Right lobe of liver (tissue), 6 donors: ENCODE results near the gene ARID5B. TPM values are rescaled to one million over a fixed set of nuclear protein-coding genes. Genes with fewer than 3 reads are reported as not detected.

Experiments used
- ATAC-seq, 4 donors: fragments of 200-7000 bp; cut with Tn5 transposase; one replicate each; pipeline ENCODE4 v1.9.1; 2020; ENCODE audit warnings: mild to moderate bottlenecking in 4 of 4, moderate library complexity in 4 of 4
- DNase-seq, 3 donors: peaks; one replicate each; pipeline ENCODE4 v3.0.0-alpha.2; 2020
- H3K27ac ChIP-seq, 3 donors: fragments of 200-600 bp; one replicate each; pipeline ENCODE4 v1.8.0; 2022
- H3K27me3 ChIP-seq, 2 donors: fragments of 200-600 bp; one replicate each; pipeline ENCODE4 v1.8.0; 2022
- H3K36me3 ChIP-seq, 4 donors: fragments of 200-600 bp; sonication (generic) in 1 of 4; one replicate each; pipeline versions ENCODE4 v1.5.1 to v1.8.0; 2017 to 2022; ENCODE audit warnings: control low read depth in 1 of 4
- H3K4me1 ChIP-seq, 4 donors: fragments of 200-600 bp; sonication (generic) in 1 of 4; one replicate each; pipeline versions ENCODE4 v1.5.1 to v1.8.0; 2017 to 2022; ENCODE audit warnings: control low read depth in 1 of 4
- H3K4me3 ChIP-seq, 3 donors: fragments of 200-600 bp; one replicate each; pipeline ENCODE4 v1.8.0; 2022
- H3K9me3 ChIP-seq, 4 donors: fragments of 200-600 bp; sonication (generic) in 1 of 4; one replicate each; pipeline versions ENCODE4 v1.5.1 to v1.8.0; 2017 to 2022; ENCODE audit warnings: control low read depth in 1 of 4
- CTCF ChIP-seq, 4 donors: fragments of 200-600 bp in 3 of 4; fragments of 450-650 bp in 1 of 4; IDR thresholded peaks; one replicate each; pipeline versions ENCODE4 v1.5.1 to v1.8.0; 2016 to 2022; ENCODE audit warnings: antibody characterized with exemption in 4 of 4, mild to moderate bottlenecking in 2 of 4
- POLR2A ChIP-seq: fragments of 450-650 bp; IDR thresholded peaks from one replicate; pipeline ENCODE4 v1.6.1; 2017; ENCODE audit warnings: antibody characterized with exemption, mild to moderate bottlenecking
- WGBS: methylation state at CpG from one replicate; pipeline ENCODE4 v1.1.6; 2018; ENCODE audit warnings: low coverage, low lambda C conversion rate; ENCODE audit not compliant: insufficient coverage; ENCODE audit errors: missing lambda C conversion rate; 5-methylcytosine and 5-hydroxymethylcytosine counted together
- intact Hi-C, 2 donors: fragments of 100-400 bp; cut with DNase I; formaldehyde crosslinking; loops; one replicate each; pipeline versions ENCODE4 v1.11.2 to v1.14.1; 2022
- long read RNA-seq: library from polyadenylated mRNA; unstranded; transcript quantifications from one replicate; pipeline ENCODE4 v2.0.0, GENCODE V29; 2019
- total RNA-seq, 6 experiments: library from RNA; depleted of rRNA in 2 of 6; stranded (reverse); fragments of >200 nt in 2 of 6; fragmentation: NEBNext Ultra II Directional in 3 of 6; extraction: Animal tissue kit (Norgen Biotek cat#: 25700) in 3 of 6; gene quantifications; one replicate each; pipeline versions ENCODE4 v1.1.0 to v1.2.4, GENCODE V29; 2016 to 2023
- donor health status: DM: no; HTN: yes; CAD: no.
- donor health status: DM: no; HTN: no; CAD: no.
- donor health status: DM: no; HTN: no; CAD: no.
- donor health status: DM: no; HTN: yes; CAD: no.
- donor health status: DM: no; HTN: yes; CAD: no.

ARID5B gene
- 10 to 100 TPM in 1 of 6 experiments, 1 to 10 TPM in 5; 2.7 to 10.5 (median 5.3) TPM for total RNA-seq
- long read RNA-seq, partial matches to known transcripts: 4 of 7 reads
- long read RNA-seq, other reads (novel, unspliced or antisense): 3 of 7 reads

- peaks cover 0 to 37% (median 5%) of the 10 kb centered on the region in 4 donors for H3K4me1 ChIP-seq
- under 1% methylated on average over 34 of the region's 34 CpGs for WGBS
These were observed at the start of gene ARID5B for GRCh38 chr10:61900829-61901792. TSS of gene ARID5B (plus strand) at chr10:61901699. CDS start at chr10:61901710, 11 bp downstream.

GRCh38 chr10:61852261-61852660 is 49.2 kb upstream of the ARID5B start:
- no peak for TF ChIP-seq CTCF (IDR thresholded peaks at IDR 0.05)
- Histone ChIP-seq H3K27ac (no peak overlapping the region), H3K27me3 (no peaks in the 10 kb centered on the region), H3K4me3 (no peak overlapping the region), H3K4me1 (no peaks in the 10 kb centered on the region), H3K9me3 (no peaks in the 10 kb centered on the region), H3K36me3 (no peaks in the 10 kb centered on the region)
- no peak for DNase-seq
- no peak for ATAC-seq
- intact Hi-C loops: no loop called here
- 100% methylated on average over 2 of the region's 2 CpGs for WGBS

More at GRCh38 chr10:61900829-61901792, at the start of gene ARID5B:
- intact Hi-C loops: no loop called here
- no peaks in the 10 kb centered on the region for H3K9me3 ChIP-seq
- peak within 1 kb of the TSS; percentile 82 to 99 (median 99) for H3K27ac ChIP-seq
- DNase-seq (peak in 2 of 3 donors; percentile 52 to 67), ATAC-seq (peak; percentile 5 to 29 (median 16))
- H3K4me3 ChIP-seq: peak within 1 kb of the TSS; percentile 57 to 75 (median 71)
- no peaks in the 10 kb centered on the region for H3K27me3 ChIP-seq
- TF ChIP-seq POLR2A: peak; percentile 12
- TF ChIP-seq CTCF (IDR thresholded peaks at IDR 0.05): peak in 1 of 4 donors; percentile 1
- no peaks in the 10 kb centered on the region for H3K36me3 ChIP-seq

- Histone ChIP-seq H3K27me3 (no peaks in the 10 kb centered on the region), H3K4me1 (no peaks in the 10 kb centered on the region), H3K36me3 (no peaks in the 10 kb centered on the region), H3K27ac (no peak overlapping the region), H3K9me3 (no peaks in the 10 kb centered on the region), H3K4me3 (no peak overlapping the region)
- DNase-seq (no peak), ATAC-seq (no peak)
- WGBS: 74% methylated on average over 3 of the region's 3 CpGs
- intact Hi-C loops: no loop called here
- TF ChIP-seq CTCF (IDR thresholded peaks at IDR 0.05) (no peak), POLR2A (no peak)
These were observed 45.7 kb upstream of the ARID5B start for GRCh38 chr10:61855771-61856170.

- WGBS: 83% methylated on average over 2 of the region's 2 CpGs
- H3K9me3 ChIP-seq: no peaks in the 10 kb centered on the region
- H3K27ac ChIP-seq: no peak overlapping the region
- ATAC-seq (no peak), DNase-seq (no peak)
- H3K36me3 ChIP-seq: no peaks in the 10 kb centered on the region
- no peaks in the 10 kb centered on the region for H3K27me3 ChIP-seq
- no peak for TF ChIP-seq CTCF (IDR thresholded peaks at IDR 0.05)
- TF ChIP-seq POLR2A: no peak
- intact Hi-C loops: no loop called here
- H3K4me3 ChIP-seq: no peak overlapping the region
- no peaks in the 10 kb centered on the region for H3K4me1 ChIP-seq
These were observed 43.8 kb upstream of the ARID5B start for GRCh38 chr10:61857746-61858145.
